Panc1 (cell line): ENCODE data around the gene PLCL1. TPM values are rescaled to one million over a fixed set of nuclear protein-coding genes. Genes with fewer than 3 reads are reported as not detected.

Experiments used
- ATAC-seq: fragments of 200-7000 bp; cut with Tn5 transposase; 2 replicates; pipeline ENCODE4 v1.9.1; 2020; ENCODE audit warnings: mild to moderate bottlenecking, moderate library complexity
- BruUV-seq: library from RNA; stranded (reverse); fragments of 400-500 nt; replicated peaks from 2 replicates; lab custom pipeline; 2021; lab: Mats Ljungman, UMichigan
- CTCF ChIA-PET: fragments of 300-600 bp; sonication (Branson Sonifier 250); formaldehyde crosslinking; loops from one replicate; lab custom pipeline; 2022; ENCODE audit warnings: antibody characterized with exemption; lab: Charles Lee
- POLR2A ChIA-PET: fragments of 300-600 bp; sonication (Branson Sonifier 250); formaldehyde crosslinking; loops from one replicate; lab custom pipeline; 2022; ENCODE audit warnings: antibody characterized with exemption; lab: Charles Lee
- DNase-seq: peaks from one replicate; pipeline ENCODE4 v3.0.0-alpha.2; 2010; ENCODE audit warnings: low read depth, low spot score
- H3K27ac ChIP-seq: 2 replicates; pipeline ENCODE4 v1.5.1; 2011; ENCODE audit warnings: mild to moderate bottlenecking, low read length, inconsistent platforms
- H3K27me3 ChIP-seq: fragments of 200-500 bp; sonication (Bioruptor generic); 2 replicates; pipeline ENCODE4 v1.6.0; 2014; ENCODE audit warnings: low read length, inconsistent platforms; ENCODE audit not compliant: control insufficient read depth, insufficient read depth
- H3K36me3 ChIP-seq: fragments of 200-500 bp; sonication (Bioruptor generic); 2 replicates; pipeline ENCODE4 v1.5.1; 2014; ENCODE audit warnings: inconsistent platforms, mild to moderate bottlenecking, low read length, moderate library complexity; ENCODE audit not compliant: control insufficient read depth, insufficient read depth
- H3K4me1 ChIP-seq: 2 replicates; pipeline ENCODE4 v1.5.1; 2011; ENCODE audit warnings: inconsistent platforms, mild to moderate bottlenecking, low read length, moderate library complexity; ENCODE audit not compliant: control insufficient read depth, insufficient read depth
- H3K4me3 ChIP-seq, 2 experiments: 2 replicates each; pipeline ENCODE4 v1.5.1; 2011 to 2012; ENCODE audit warnings: low read depth in 2 of 2, low read length in 2 of 2, mild to moderate bottlenecking in 2 of 2, inconsistent platforms in 1 of 2, moderate library complexity in 1 of 2
- H3K9me3 ChIP-seq: fragments of 200-500 bp; sonication (Bioruptor generic); 2 replicates; pipeline ENCODE4 v1.5.1; 2014; ENCODE audit warnings: low read depth, mild to moderate bottlenecking, inconsistent platforms, low read length, moderate library complexity; ENCODE audit not compliant: control insufficient read depth, insufficient read depth
- CTCF ChIP-seq: fragments of 450-650 bp; IDR thresholded peaks from 2 replicates; pipeline ENCODE4 v1.5.1; 2017; ENCODE audit warnings: mild to moderate bottlenecking
- POLR2AphosphoS5 ChIP-seq: IDR thresholded peaks from 2 replicates; pipeline ENCODE4 v1.6.1; 2012; ENCODE audit warnings: mild to moderate bottlenecking, low read depth, low read length, moderate library complexity
- REST ChIP-seq, 2 experiments: IDR thresholded peaks; 2 replicates each; pipeline ENCODE4 v1.6.1; 2011 to 2012; ENCODE audit warnings: low read depth in 2 of 2, control low read depth in 1 of 2, low read length in 1 of 2, mild to moderate bottlenecking in 1 of 2, moderate library complexity in 1 of 2; ENCODE audit not compliant: insufficient read depth in 1 of 2
- SIN3A ChIP-seq: IDR thresholded peaks from 2 replicates; pipeline ENCODE4 v1.6.1; 2012; ENCODE audit warnings: low read depth, mild to moderate bottlenecking, low read length, moderate library complexity, borderline replicate concordance; ENCODE audit not compliant: insufficient read depth
- TCF7L2 ChIP-seq: IDR thresholded peaks from 2 replicates; pipeline ENCODE4 v1.6.1; 2011; ENCODE audit warnings: mild to moderate bottlenecking, low read depth, low read length, inconsistent platforms
- in situ Hi-C: cut with HindIII; loops from 2 replicates; pipeline ENCODE4 v1.10.0; 2016; ENCODE audit warnings: low sequenced_read_pairs, low pct_unique_long_range_greater_than_20kb
- intact Hi-C: fragments of 100-400 bp; cut with micrococcal nuclease; formaldehyde crosslinking; loops from one replicate; pipeline ENCODE4 v1.10.0; 2022; ENCODE audit not compliant: unreplicated experiment
- total RNA-seq: library from RNA; stranded (reverse); gene quantifications from one replicate; pipeline ENCODE4 v1.2.1, GENCODE V29; 2021; ENCODE audit not compliant: unreplicated experiment

PLCL1 gene
- total RNA-seq, 1 experiment from 2014 or later = not detected

GRCh38 chr2:197919487-197919886 is 115.1 kb downstream of the PLCL1 start:
- no peak for TF ChIP-seq POLR2AphosphoS5
- no peak for TF ChIP-seq CTCF
- TF ChIP-seq REST (IDR thresholded peaks at IDR 0.05; ENCODE audit: insufficient read depth in 1 of 2, low read depth in 2 of 2, low read length in 1 of 2) = no peak
- no peak for TF ChIP-seq SIN3A

GRCh38 chr2:197920088-197920487 is 115.7 kb downstream of the PLCL1 start:
- DNase-seq (no peak), ATAC-seq (no peak)
- in situ Hi-C loops = no loop called here
- no peak for TF ChIP-seq CTCF
- TF ChIP-seq SIN3A = no peak
- no peak for TF ChIP-seq TCF7L2
- no peak for TF ChIP-seq POLR2AphosphoS5
- no peak for TF ChIP-seq REST (IDR thresholded peaks at IDR 0.05; ENCODE audit: insufficient read depth in 1 of 2, low read depth in 2 of 2, low read length in 1 of 2)
- Histone ChIP-seq H3K4me1 (no peaks in the 10 kb centered on the region), H3K9me3 (no peaks in the 10 kb centered on the region), H3K27ac (no peak overlapping the region), H3K36me3 (no peaks in the 10 kb centered on the region), H3K4me3 (no peak overlapping the region), H3K27me3 (peaks cover 2% of the 10 kb centered on the region; the same call in 1 of the 2 replicates)
- intact Hi-C loops = no loop called here
- BruUV-seq = no TSS peak
- POLR2A ChIA-PET = no interaction called here
- CTCF ChIA-PET = no interaction called here

More at GRCh38 chr2:197919487-197919886, 115.1 kb downstream of the PLCL1 start:
- DNase-seq (no peak), ATAC-seq (no peak)
- H3K9me3 ChIP-seq = no peaks in the 10 kb centered on the region
- in situ Hi-C loops = no loop called here
- H3K27ac ChIP-seq = no peak overlapping the region
- peaks cover 2% of the 10 kb centered on the region; the same call in 1 of the 2 replicates for H3K27me3 ChIP-seq
- CTCF ChIA-PET = no interaction called here
- H3K36me3 ChIP-seq = no peaks in the 10 kb centered on the region
- H3K4me1 ChIP-seq = no peaks in the 10 kb centered on the region
- no TSS peak for BruUV-seq
- H3K4me3 ChIP-seq = no peak overlapping the region
- POLR2A ChIA-PET = no interaction called here
- intact Hi-C loops = no loop called here
